B cell (primary cell): ENCODE results near the gene CEP41. TPM values are rescaled to one million over a fixed set of nuclear protein-coding genes. Genes with fewer than 3 reads are reported as not detected.

Source experiments
- ATAC-seq: fragments of 200-7000 bp; cut with Tn5 transposase; one replicate; pipeline ENCODE4 v1.10.0; 2021; ENCODE audit warnings: low read depth, mild to moderate bottlenecking, moderate number of reproducible peaks, moderate library complexity
- CTCF ChIA-PET: fragments of 350-600 bp; sonication (Branson Sonifier 250); formaldehyde crosslinking; loops from one replicate; lab custom pipeline; 2021; ENCODE audit warnings: antibody characterized with exemption, inconsistent platforms; lab: Charles Lee
- POLR2A ChIA-PET: fragments of 350-600 bp; sonication (Branson Sonifier 250); formaldehyde crosslinking; loops from one replicate; lab custom pipeline; 2021; ENCODE audit warnings: antibody characterized with exemption; lab: Charles Lee
- DNase-seq: peaks from one replicate; pipeline ENCODE4 v3.0.0; 2013
- H2AFZ ChIP-seq: 2 replicates; pipeline ENCODE4 v1.6.1; 2012; ENCODE audit warnings: mild to moderate bottlenecking, low read depth, low read length; ENCODE audit not compliant: insufficient read depth, poor library complexity, severe bottlenecking
- H3K27ac ChIP-seq, 2 donors: 1 replicate in 1 of 2; 2 replicates in 1 of 2; pipeline ENCODE4 v1.5.1; 2012 to 2013; ENCODE audit warnings: low read length in 2 of 2, mild to moderate bottlenecking in 2 of 2, moderate library complexity in 1 of 2
- H3K27me3 ChIP-seq, 4 experiments: fragments of 200-600 bp in 1 of 4; sonication (generic) in 1 of 4; replicated peaks in 1 of 4; 1 replicate in 2 of 4; 2 replicates in 2 of 4; pipeline versions ENCODE4 v1.6.1 to v1.7.0; 2013 to 2016; ENCODE audit warnings: low read length in 3 of 4, mild to moderate bottlenecking in 2 of 4, mixed read lengths in 1 of 4, moderate library complexity in 1 of 4; ENCODE audit not compliant: insufficient read depth in 4 of 4, control insufficient read depth in 3 of 4; ENCODE audit errors: control extremely low read depth in 1 of 4
- H3K36me3 ChIP-seq, 2 experiments: replicated peaks in 1 of 2; 1 replicate in 1 of 2; 2 replicates in 1 of 2; pipeline versions ENCODE4 v1.6.1 to v1.7.1; 2013; ENCODE audit warnings: low read length in 1 of 2; ENCODE audit not compliant: insufficient read depth in 2 of 2, control insufficient read depth in 1 of 2; ENCODE audit errors: control extremely low read depth in 1 of 2, extremely low read depth in 1 of 2
- H3K4me1 ChIP-seq, 2 donors: fragments of 200-600 bp in 1 of 2; sonication (generic) in 1 of 2; 1 replicate in 1 of 2; 2 replicates in 1 of 2; pipeline versions ENCODE4 v1.5.1 to v1.6.1; 2013 to 2017; ENCODE audit warnings: low read length in 2 of 2; ENCODE audit not compliant: control insufficient read depth in 2 of 2, insufficient read depth in 2 of 2
- H3K4me2 ChIP-seq: replicated peaks from 2 replicates; pipeline ENCODE3; 2012; ENCODE audit warnings: mild to moderate bottlenecking, low read depth, low read length; ENCODE audit not compliant: poor library complexity, severe bottlenecking
- H3K4me3 ChIP-seq, 5 experiments: fragments of 200-600 bp in 1 of 5; sonication (generic) in 1 of 5; 1 replicate in 3 of 5; 2 replicates in 2 of 5; pipeline versions ENCODE4 v1.5.1 to v1.7.0; 2011 to 2016; ENCODE audit warnings: low read length in 4 of 5, mild to moderate bottlenecking in 4 of 5, low read depth in 2 of 5, control low read depth in 1 of 5, moderate library complexity in 1 of 5; ENCODE audit not compliant: insufficient read depth in 1 of 5; ENCODE audit errors: control extremely low read depth in 1 of 5, extremely low read depth in 1 of 5
- H3K79me2 ChIP-seq: fragments of 200-600 bp; sonication (generic); one replicate; pipeline ENCODE4 v1.6.0; 2016; ENCODE audit warnings: low read length; ENCODE audit not compliant: control insufficient read depth, insufficient read depth
- H3K9ac ChIP-seq: fragments of 200-600 bp; sonication (generic); 2 replicates; pipeline ENCODE4 v1.6.1; 2017; ENCODE audit warnings: mild to moderate bottlenecking, low read length, moderate library complexity
- H3K9me3 ChIP-seq, 3 donors: one replicate each; pipeline versions ENCODE4 v1.6.1 to v1.7.1; 2013; ENCODE audit warnings: low read length in 2 of 3; ENCODE audit not compliant: control insufficient read depth in 2 of 3, insufficient read depth in 1 of 3; ENCODE audit errors: control extremely low read depth in 1 of 3
- H4K20me1 ChIP-seq: 2 replicates; pipeline ENCODE4 v1.6.0; 2012; ENCODE audit warnings: mild to moderate bottlenecking, low read length; ENCODE audit not compliant: insufficient read depth, control insufficient read depth, poor library complexity, severe bottlenecking
- H3K27ac Mint-ChIP-seq: one replicate; pipeline ENCODE4 v1.8.0; 2021; ENCODE audit warnings: mixed read lengths
- H3K27me3 Mint-ChIP-seq: one replicate; pipeline ENCODE4 v1.8.0; 2021; ENCODE audit warnings: mixed read lengths
- H3K4me1 Mint-ChIP-seq: one replicate; pipeline ENCODE4 v1.8.0; 2021; ENCODE audit warnings: mixed read lengths
- H3K4me3 Mint-ChIP-seq: one replicate; pipeline ENCODE4 v1.8.0; 2021; ENCODE audit warnings: mixed read lengths
- H3K9me3 Mint-ChIP-seq: one replicate; pipeline ENCODE4 v1.8.0; 2022; ENCODE audit warnings: mixed read lengths; ENCODE audit not compliant: insufficient read depth
- EZH2 ChIP-seq: IDR thresholded peaks from 2 replicates; pipeline ENCODE4 v1.6.1; 2012; ENCODE audit warnings: borderline replicate concordance, low read depth, mild to moderate bottlenecking, moderate library complexity, low read length; ENCODE audit not compliant: insufficient read depth, poor library complexity, severe bottlenecking
- WGBS: methylation state at CpG from one replicate; pipeline ENCODE4 v1.1.5; 2013; ENCODE audit warnings: missing lambda C conversion rate; ENCODE audit not compliant: insufficient coverage; 5-methylcytosine and 5-hydroxymethylcytosine counted together
- intact Hi-C: fragments of 100-400 bp; cut with micrococcal nuclease; formaldehyde crosslinking; loops from one replicate; pipeline ENCODE4 v1.10.0; 2022
- polyA plus RNA-seq: library from polyadenylated mRNA; depleted of rRNA; stranded (reverse); fragments of >200 nt; gene quantifications from 2 replicates; pipeline ENCODE4 v1.2.3, GENCODE V29; 2012
- total RNA-seq, 2 donors: library from RNA; stranded (reverse); fragments of 120-200 nt in 1 of 2; gene quantifications; 1 replicate in 1 of 2; 2 replicates in 1 of 2; pipeline versions ENCODE4 v1.2.3 to v1.2.4, GENCODE V29; 2013 to 2022
- TF ChIP-seq, protein P1 (sequence below): fragments of 200-600 bp; IDR thresholded peaks from one replicate; pipeline ENCODE4 v1.8.0; 2022; ENCODE audit warnings: antibody characterized with exemption, mild to moderate bottlenecking

Gene CEP41
- total and polyA plus RNA-seq, 2 donors (not counting 1 experiment from before 2014, with no cell fraction given): 3.4 to 5.9 TPM

DNA sequence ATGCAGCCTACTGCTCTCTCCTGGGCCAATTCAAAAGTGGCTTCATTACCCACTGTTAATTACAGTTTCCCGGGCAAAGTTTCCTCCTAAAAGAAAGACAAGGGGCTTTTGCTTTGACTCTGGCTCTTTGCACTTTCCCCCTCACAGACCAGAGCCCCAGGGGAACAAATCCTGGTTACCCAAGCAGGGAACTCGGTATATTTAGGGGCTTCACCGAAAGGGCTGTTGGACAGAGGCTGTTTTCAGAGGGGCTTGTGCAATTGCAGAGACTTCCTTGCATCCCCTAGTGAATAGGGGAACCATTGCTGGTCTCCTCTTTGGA, 53.5 kb downstream of the CEP41 start:
- Mint-ChIP-seq H3K27ac (no peak overlapping the region), H3K4me1 (no peaks in the 10 kb centered on the region), H3K9me3 (no peaks in the 10 kb centered on the region), H3K27me3 (no peaks in the 10 kb centered on the region), H3K4me3 (no peak overlapping the region)
- CTCF ChIA-PET: no interaction called here
- no peak for ATAC-seq
- POLR2A ChIA-PET: no interaction called here
- WGBS: 86% methylated on average over 1 of the region's 3 CpGs
- intact Hi-C loops: no loop called here
- DNase-seq: no peak
- no peaks in the 10 kb centered on the region for H3K36me3 ChIP-seq
- no peaks in the 10 kb centered on the region for H3K79me2 ChIP-seq
- TF ChIP-seq EZH2: no peak
- TF ChIP-seq, protein P1, sequence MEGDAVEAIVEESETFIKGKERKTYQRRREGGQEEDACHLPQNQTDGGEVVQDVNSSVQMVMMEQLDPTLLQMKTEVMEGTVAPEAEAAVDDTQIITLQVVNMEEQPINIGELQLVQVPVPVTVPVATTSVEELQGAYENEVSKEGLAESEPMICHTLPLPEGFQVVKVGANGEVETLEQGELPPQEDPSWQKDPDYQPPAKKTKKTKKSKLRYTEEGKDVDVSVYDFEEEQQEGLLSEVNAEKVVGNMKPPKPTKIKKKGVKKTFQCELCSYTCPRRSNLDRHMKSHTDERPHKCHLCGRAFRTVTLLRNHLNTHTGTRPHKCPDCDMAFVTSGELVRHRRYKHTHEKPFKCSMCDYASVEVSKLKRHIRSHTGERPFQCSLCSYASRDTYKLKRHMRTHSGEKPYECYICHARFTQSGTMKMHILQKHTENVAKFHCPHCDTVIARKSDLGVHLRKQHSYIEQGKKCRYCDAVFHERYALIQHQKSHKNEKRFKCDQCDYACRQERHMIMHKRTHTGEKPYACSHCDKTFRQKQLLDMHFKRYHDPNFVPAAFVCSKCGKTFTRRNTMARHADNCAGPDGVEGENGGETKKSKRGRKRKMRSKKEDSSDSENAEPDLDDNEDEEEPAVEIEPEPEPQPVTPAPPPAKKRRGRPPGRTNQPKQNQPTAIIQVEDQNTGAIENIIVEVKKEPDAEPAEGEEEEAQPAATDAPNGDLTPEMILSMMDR: no peak
- peaks cover 0 to 7% (median 0%) of the 10 kb centered on the region in 3 donors for H3K9me3 ChIP-seq
- H3K27ac ChIP-seq: no peak overlapping the region
- H3K4me2 ChIP-seq: no peak overlapping the region
- no peak overlapping the region for H3K9ac ChIP-seq
- no peak overlapping the region for H3K4me3 ChIP-seq
- H4K20me1 ChIP-seq: no peaks in the 10 kb centered on the region
- H3K4me1 ChIP-seq: no peaks in the 10 kb centered on the region
- no peaks in the 10 kb centered on the region for H3K27me3 ChIP-seq
- H2AFZ ChIP-seq: no peak overlapping the region

GRCh38 chr7:130386876-130387275, 53.9 kb downstream of the CEP41 start:
- no peaks in the 10 kb centered on the region for H4K20me1 ChIP-seq
- H3K9me3 ChIP-seq: peaks cover 0 to 7% (median 0%) of the 10 kb centered on the region in 3 donors
- POLR2A ChIA-PET: no interaction called here
- no peak overlapping the region for H3K4me2 ChIP-seq
- Mint-ChIP-seq H3K27me3 (no peaks in the 10 kb centered on the region), H3K27ac (no peak overlapping the region), H3K4me3 (no peak overlapping the region), H3K4me1 (no peaks in the 10 kb centered on the region), H3K9me3 (no peaks in the 10 kb centered on the region)
- no peaks in the 10 kb centered on the region for H3K36me3 ChIP-seq
- H3K9ac ChIP-seq: no peak overlapping the region
- no peak overlapping the region for H3K27ac ChIP-seq
- no peak overlapping the region for H3K4me3 ChIP-seq
- no peak for TF ChIP-seq EZH2
- TF ChIP-seq, protein P1: no peak
- intact Hi-C loops: no loop called here
- CTCF ChIA-PET: no interaction called here
- ATAC-seq (no peak), DNase-seq (no peak)
- H2AFZ ChIP-seq: no peak overlapping the region
- 97% methylated on average over 3 of the region's 3 CpGs for WGBS
- no peaks in the 10 kb centered on the region for H3K27me3 ChIP-seq
- H3K79me2 ChIP-seq: no peaks in the 10 kb centered on the region
- H3K4me1 ChIP-seq: no peaks in the 10 kb centered on the region
